Liver (tissue), 3 donors: ENCODE measurements around the gene TAF3.

Experiments used
- RAD21 ChIP-seq, 2 donors: IDR thresholded peaks; 2 replicates each; pipeline ENCODE4 v1.6.1; 2016; ENCODE audit warnings: antibody characterized with exemption in 2 of 2, mild to moderate bottlenecking in 2 of 2
- TF ChIP-seq, protein P1 (sequence below): fragments of 150-350 bp; IDR thresholded peaks from 2 replicates; pipeline ENCODE4 v1.5.1; 2017; ENCODE audit warnings: improper control_type of control experiment, low read depth, low read length; ENCODE audit not compliant: missing input control
- TF ChIP-seq, protein P2 (sequence below): IDR thresholded peaks from 2 replicates; pipeline ENCODE4 v1.6.1; 2016; ENCODE audit warnings: antibody characterized with exemption, mild to moderate bottlenecking
- donor health status: healthy.
- donor health status: healthy.

DNA sequence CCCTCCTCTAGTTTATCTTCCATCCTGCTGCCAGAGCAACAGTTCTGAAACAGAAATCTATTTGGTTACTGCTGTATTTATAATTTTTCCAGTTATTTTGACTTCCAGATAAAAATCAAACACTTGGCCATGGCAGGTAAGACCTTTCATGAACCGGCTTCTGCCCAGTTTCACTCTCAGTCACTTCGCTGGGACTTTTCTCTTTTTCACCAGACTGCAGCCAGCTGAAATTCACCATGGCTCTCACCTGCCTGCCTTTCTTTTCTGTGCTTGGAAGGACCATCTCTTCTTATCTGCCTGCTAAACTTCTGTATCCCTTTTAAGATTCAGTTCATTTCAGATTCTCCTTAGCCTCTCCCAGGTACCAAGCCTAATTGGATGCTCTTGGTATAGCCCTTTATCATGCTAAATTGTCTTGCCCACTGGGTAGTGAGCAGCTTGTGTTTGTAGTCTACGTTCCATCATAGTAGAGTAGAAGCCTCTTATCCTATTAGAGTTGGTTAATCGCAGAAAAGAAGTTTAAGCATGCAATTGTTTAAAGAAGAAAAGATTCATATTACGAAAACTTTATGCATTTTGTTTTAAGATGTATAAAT, 71.7 kb downstream of the TAF3 start:
- TF ChIP-seq, protein P1, sequence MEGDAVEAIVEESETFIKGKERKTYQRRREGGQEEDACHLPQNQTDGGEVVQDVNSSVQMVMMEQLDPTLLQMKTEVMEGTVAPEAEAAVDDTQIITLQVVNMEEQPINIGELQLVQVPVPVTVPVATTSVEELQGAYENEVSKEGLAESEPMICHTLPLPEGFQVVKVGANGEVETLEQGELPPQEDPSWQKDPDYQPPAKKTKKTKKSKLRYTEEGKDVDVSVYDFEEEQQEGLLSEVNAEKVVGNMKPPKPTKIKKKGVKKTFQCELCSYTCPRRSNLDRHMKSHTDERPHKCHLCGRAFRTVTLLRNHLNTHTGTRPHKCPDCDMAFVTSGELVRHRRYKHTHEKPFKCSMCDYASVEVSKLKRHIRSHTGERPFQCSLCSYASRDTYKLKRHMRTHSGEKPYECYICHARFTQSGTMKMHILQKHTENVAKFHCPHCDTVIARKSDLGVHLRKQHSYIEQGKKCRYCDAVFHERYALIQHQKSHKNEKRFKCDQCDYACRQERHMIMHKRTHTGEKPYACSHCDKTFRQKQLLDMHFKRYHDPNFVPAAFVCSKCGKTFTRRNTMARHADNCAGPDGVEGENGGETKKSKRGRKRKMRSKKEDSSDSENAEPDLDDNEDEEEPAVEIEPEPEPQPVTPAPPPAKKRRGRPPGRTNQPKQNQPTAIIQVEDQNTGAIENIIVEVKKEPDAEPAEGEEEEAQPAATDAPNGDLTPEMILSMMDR: no peak
- TF ChIP-seq, protein P2, sequence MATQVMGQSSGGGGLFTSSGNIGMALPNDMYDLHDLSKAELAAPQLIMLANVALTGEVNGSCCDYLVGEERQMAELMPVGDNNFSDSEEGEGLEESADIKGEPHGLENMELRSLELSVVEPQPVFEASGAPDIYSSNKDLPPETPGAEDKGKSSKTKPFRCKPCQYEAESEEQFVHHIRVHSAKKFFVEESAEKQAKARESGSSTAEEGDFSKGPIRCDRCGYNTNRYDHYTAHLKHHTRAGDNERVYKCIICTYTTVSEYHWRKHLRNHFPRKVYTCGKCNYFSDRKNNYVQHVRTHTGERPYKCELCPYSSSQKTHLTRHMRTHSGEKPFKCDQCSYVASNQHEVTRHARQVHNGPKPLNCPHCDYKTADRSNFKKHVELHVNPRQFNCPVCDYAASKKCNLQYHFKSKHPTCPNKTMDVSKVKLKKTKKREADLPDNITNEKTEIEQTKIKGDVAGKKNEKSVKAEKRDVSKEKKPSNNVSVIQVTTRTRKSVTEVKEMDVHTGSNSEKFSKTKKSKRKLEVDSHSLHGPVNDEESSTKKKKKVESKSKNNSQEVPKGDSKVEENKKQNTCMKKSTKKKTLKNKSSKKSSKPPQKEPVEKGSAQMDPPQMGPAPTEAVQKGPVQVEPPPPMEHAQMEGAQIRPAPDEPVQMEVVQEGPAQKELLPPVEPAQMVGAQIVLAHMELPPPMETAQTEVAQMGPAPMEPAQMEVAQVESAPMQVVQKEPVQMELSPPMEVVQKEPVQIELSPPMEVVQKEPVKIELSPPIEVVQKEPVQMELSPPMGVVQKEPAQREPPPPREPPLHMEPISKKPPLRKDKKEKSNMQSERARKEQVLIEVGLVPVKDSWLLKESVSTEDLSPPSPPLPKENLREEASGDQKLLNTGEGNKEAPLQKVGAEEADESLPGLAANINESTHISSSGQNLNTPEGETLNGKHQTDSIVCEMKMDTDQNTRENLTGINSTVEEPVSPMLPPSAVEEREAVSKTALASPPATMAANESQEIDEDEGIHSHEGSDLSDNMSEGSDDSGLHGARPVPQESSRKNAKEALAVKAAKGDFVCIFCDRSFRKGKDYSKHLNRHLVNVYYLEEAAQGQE: no peak
- no peak for TF ChIP-seq RAD21 (IDR thresholded peaks at IDR 0.05)
